Endothelial cell of umbilical vein (primary cell): ENCODE data around the gene MAD2L2.

Source experiments
- CTCF ChIP-seq, 2 donors: IDR thresholded peaks; 1 replicate in 1 of 2; 2 replicates in 1 of 2; pipeline ENCODE4 v1.5.1; 2011; ENCODE audit warnings: low read length in 2 of 2, mild to moderate bottlenecking in 2 of 2, moderate library complexity in 2 of 2, control low read depth in 1 of 2, inconsistent platforms in 1 of 2, low read depth in 1 of 2; ENCODE audit not compliant: insufficient read depth in 1 of 2; ENCODE audit errors: extremely low read depth in 1 of 2
- EZH2 ChIP-seq: IDR thresholded peaks from 2 replicates; pipeline ENCODE4 v1.6.1; 2012; ENCODE audit warnings: borderline replicate concordance, low read depth, mild to moderate bottlenecking, moderate library complexity, low read length, inconsistent platforms; ENCODE audit not compliant: severe bottlenecking
- FOS ChIP-seq: IDR thresholded peaks from 2 replicates; pipeline ENCODE4 v1.6.1; 2011; ENCODE audit warnings: mild to moderate bottlenecking, low read length, moderate library complexity, borderline replicate concordance; ENCODE audit not compliant: insufficient read depth
- JUN ChIP-seq: IDR thresholded peaks from 2 replicates; pipeline ENCODE4 v1.6.1; 2011; ENCODE audit warnings: borderline replicate concordance, low read depth; ENCODE audit not compliant: insufficient read length, insufficient read depth
- MAX ChIP-seq: IDR thresholded peaks from 2 replicates; pipeline ENCODE4 v1.6.1; 2011; ENCODE audit not compliant: insufficient read depth, insufficient read length
- MYC ChIP-seq: IDR thresholded peaks from one replicate; pipeline ENCODE4 v1.6.1; 2011; ENCODE audit warnings: mild to moderate bottlenecking, low read depth, low read length
- POLR2A ChIP-seq: IDR thresholded peaks from 2 replicates; pipeline ENCODE4 v1.6.1; 2012; ENCODE audit warnings: low read depth, mild to moderate bottlenecking, control low read depth, low read length
- POLR2AphosphoS5 ChIP-seq: IDR thresholded peaks from 2 replicates; pipeline ENCODE4 v1.6.1; 2012; ENCODE audit warnings: low read depth, mild to moderate bottlenecking, control low read depth, low read length, moderate library complexity; ENCODE audit not compliant: insufficient read depth

- no peak for TF ChIP-seq CTCF (IDR thresholded peaks at IDR 0.05; ENCODE audit: extremely low read depth in 1 of 2, insufficient read depth in 1 of 2, low read depth in 1 of 2, low read length in 2 of 2)
- TF ChIP-seq POLR2A: no peak
- no peak for TF ChIP-seq EZH2
- TF ChIP-seq JUN: no peak
- TF ChIP-seq POLR2AphosphoS5: no peak
- no peak for TF ChIP-seq FOS
- no peak for TF ChIP-seq MYC
- TF ChIP-seq MAX: no peak
Measured at GRCh38 chr1:11640101-11640500, 40.8 kb downstream of the MAD2L2 start.
